Measurements from ENCODE around the gene PPAN. TPM values are rescaled to one million over a fixed set of nuclear protein-coding genes. Genes with fewer than 3 reads are reported as not detected.

PPAN gene
- total and polyA plus RNA-seq, 2 experiments from 2014 or later, result 44.2 to 47.0 TPM

- no peak overlapping the region for H3K4me3 ChIP-seq
- peaks cover 32% of the 10 kb centered on the region for H3F3A ChIP-seq (ENCODE audit: insufficient read depth)
- 10 to 12% methylated on average over 6 of the region's 6 CpGs for WGBS, 2 experiments (ENCODE audit: low coverage in 1 of 2, low lambda C conversion rate in 2 of 2, missing lambda C conversion rate in 2 of 2)
- H3K36me3 ChIP-seq (ENCODE audit: low read depth), result peaks cover 6% of the 10 kb centered on the region; the same call in 1 of the 2 replicates
- no peaks in the 10 kb centered on the region for H3K9me2 ChIP-seq (ENCODE audit: insufficient read depth)
- H4K20me1 ChIP-seq (ENCODE audit: insufficient read depth), result no peaks in the 10 kb centered on the region
- H3K27me3 ChIP-seq (replicated peaks; ENCODE audit: insufficient read depth), result no peaks in the 10 kb centered on the region
- H3K4me1 ChIP-seq (ENCODE audit: insufficient read depth), result peaks cover 14% of the 10 kb centered on the region
- H3K9ac ChIP-seq, result peak overlapping the region; percentile 96
- H3K27ac ChIP-seq, result peak overlapping the region; percentile 91
- in situ Hi-C loops (cut with MboI), result no loop called here
- H3K79me2 ChIP-seq (ENCODE audit: insufficient read depth), result peaks cover 26% of the 10 kb centered on the region
- peak; percentile 86 for DNase-seq
- peak overlapping the region; percentile 93 for H3K4me2 ChIP-seq (ENCODE audit: unreplicated experiment)
- TF ChIP-seq EZH2phosphoT487 (IDR thresholded peaks at IDR 0.05; ENCODE audit: insufficient read depth, low read depth), result no peak
- no peak for TF ChIP-seq EZH2 (IDR thresholded peaks at IDR 0.05; ENCODE audit: insufficient read depth, poor library complexity, severe bottlenecking)
- H3K9me3 ChIP-seq (ENCODE audit: low read depth), result no peaks in the 10 kb centered on the region
- no peak overlapping the region for H2AFZ ChIP-seq
These were observed 15.9 kb downstream of the PPAN start for GRCh38 chr19:10122045-10122444.

DNA sequence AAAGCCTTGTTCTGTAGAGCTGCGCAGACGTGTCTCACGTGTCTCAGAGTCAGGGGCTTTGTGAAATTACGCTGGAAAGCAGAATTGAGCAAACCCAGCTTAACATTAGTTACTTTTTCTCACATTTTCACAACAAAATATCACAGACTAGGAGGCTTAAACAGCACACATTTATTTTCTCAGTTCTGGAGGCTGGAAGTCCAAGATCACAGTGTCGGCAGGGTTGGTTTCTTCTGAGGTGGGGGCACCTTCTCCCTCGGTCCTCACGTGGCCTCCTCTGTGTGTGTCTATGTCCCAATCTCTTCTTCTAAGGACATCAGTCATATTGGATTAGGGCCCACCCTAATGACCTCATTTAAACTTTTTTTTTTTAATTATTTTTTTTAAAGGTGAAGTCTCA is 18.3 kb downstream of the PPAN start:
- Histone ChIP-seq H3F3A (ENCODE audit: insufficient read depth) (peaks cover 28% of the 10 kb centered on the region), H3K9me3 (ENCODE audit: low read depth) (no peaks in the 10 kb centered on the region), H3K9me2 (ENCODE audit: insufficient read depth) (no peaks in the 10 kb centered on the region), H3K36me3 (ENCODE audit: low read depth) (no peaks in the 10 kb centered on the region), H3K27me3 (replicated peaks; ENCODE audit: insufficient read depth) (no peaks in the 10 kb centered on the region), H3K79me2 (ENCODE audit: insufficient read depth) (peaks cover 2% of the 10 kb centered on the region), H3K4me1 (ENCODE audit: insufficient read depth) (peaks cover 14% of the 10 kb centered on the region), H3K27ac (no peak overlapping the region), H3K4me2 (ENCODE audit: unreplicated experiment) (no peak overlapping the region), H3K4me3 (no peak overlapping the region), H3K9ac (no peak overlapping the region), H4K20me1 (ENCODE audit: insufficient read depth) (no peaks in the 10 kb centered on the region), H2AFZ (no peak overlapping the region)
- no peak for DNase-seq
- no peak for TF ChIP-seq EZH2phosphoT487 (IDR thresholded peaks at IDR 0.05; ENCODE audit: insufficient read depth, low read depth)
- no peak for TF ChIP-seq EZH2 (IDR thresholded peaks at IDR 0.05; ENCODE audit: insufficient read depth, poor library complexity, severe bottlenecking)
- WGBS, 2 experiments (ENCODE audit: low coverage in 1 of 2, low lambda C conversion rate in 2 of 2, missing lambda C conversion rate in 2 of 2), result 90 to 94% methylated on average over 7 of the region's 7 CpGs
- in situ Hi-C loops (cut with MboI), result no loop called here

- Histone ChIP-seq H3K27ac (no peak overlapping the region), H3K4me1 (ENCODE audit: insufficient read depth) (peaks cover 13% of the 10 kb centered on the region), H3K9ac (no peak overlapping the region), H3K9me3 (ENCODE audit: low read depth) (no peaks in the 10 kb centered on the region), H3K4me3 (no peak overlapping the region), H3K27me3 (replicated peaks; ENCODE audit: insufficient read depth) (no peaks in the 10 kb centered on the region), H4K20me1 (ENCODE audit: insufficient read depth) (no peaks in the 10 kb centered on the region), H2AFZ (no peak overlapping the region), H3K9me2 (ENCODE audit: insufficient read depth) (no peaks in the 10 kb centered on the region), H3K79me2 (ENCODE audit: insufficient read depth) (no peaks in the 10 kb centered on the region), H3K36me3 (ENCODE audit: low read depth) (peaks cover 3% of the 10 kb centered on the region; the same call in 1 of the 2 replicates), H3F3A (ENCODE audit: insufficient read depth) (peaks cover 24% of the 10 kb centered on the region), H3K4me2 (ENCODE audit: unreplicated experiment) (no peak overlapping the region)
- in situ Hi-C loops (cut with MboI), result no loop called here
- 81 to 87% methylated on average over 4 of the region's 4 CpGs for WGBS, 2 experiments (ENCODE audit: low coverage in 1 of 2, low lambda C conversion rate in 2 of 2, missing lambda C conversion rate in 2 of 2)
- no peak for DNase-seq
- no peak for TF ChIP-seq EZH2phosphoT487 (IDR thresholded peaks at IDR 0.05; ENCODE audit: insufficient read depth, low read depth)
- no peak for TF ChIP-seq EZH2 (IDR thresholded peaks at IDR 0.05; ENCODE audit: insufficient read depth, poor library complexity, severe bottlenecking)
These were observed 20.1 kb downstream of the PPAN start for GRCh38 chr19:10126213-10126639.

GRCh38 chr19:10132905-10133304 is 26.7 kb downstream of the PPAN start:
- in situ Hi-C loops (cut with MboI), result no loop called here
- Histone ChIP-seq H2AFZ (no peak overlapping the region), H3K4me3 (no peak overlapping the region), H3K9ac (no peak overlapping the region), H3K79me2 (ENCODE audit: insufficient read depth) (no peaks in the 10 kb centered on the region), H3K9me2 (ENCODE audit: insufficient read depth) (no peaks in the 10 kb centered on the region), H3F3A (ENCODE audit: insufficient read depth) (peaks cover 27% of the 10 kb centered on the region), H3K4me1 (ENCODE audit: insufficient read depth) (peaks cover 13% of the 10 kb centered on the region), H3K27ac (no peak overlapping the region), H3K27me3 (replicated peaks; ENCODE audit: insufficient read depth) (no peaks in the 10 kb centered on the region), H3K36me3 (ENCODE audit: low read depth) (peaks cover 3% of the 10 kb centered on the region; the same call in 1 of the 2 replicates), H4K20me1 (ENCODE audit: insufficient read depth) (no peaks in the 10 kb centered on the region), H3K4me2 (ENCODE audit: unreplicated experiment) (no peak overlapping the region), H3K9me3 (ENCODE audit: low read depth) (no peaks in the 10 kb centered on the region)
- TF ChIP-seq EZH2 (IDR thresholded peaks at IDR 0.05; ENCODE audit: insufficient read depth, poor library complexity, severe bottlenecking), result no peak
- no peak for DNase-seq
- 88 to 91% methylated on average over 7 of the region's 7 CpGs for WGBS, 2 experiments (ENCODE audit: low coverage in 1 of 2, low lambda C conversion rate in 2 of 2, missing lambda C conversion rate in 2 of 2)

- peaks cover 27% of the 10 kb centered on the region for H3F3A ChIP-seq (ENCODE audit: insufficient read depth)
- TF ChIP-seq EZH2 (IDR thresholded peaks at IDR 0.05; ENCODE audit: insufficient read depth, poor library complexity, severe bottlenecking), result no peak
- no peak for TF ChIP-seq EZH2phosphoT487 (IDR thresholded peaks at IDR 0.05; ENCODE audit: insufficient read depth, low read depth)
- H3K9ac ChIP-seq, result no peak overlapping the region
- no peaks in the 10 kb centered on the region for H3K9me3 ChIP-seq (ENCODE audit: low read depth)
- WGBS, 2 experiments (ENCODE audit: low coverage in 1 of 2, low lambda C conversion rate in 2 of 2, missing lambda C conversion rate in 2 of 2), result 94 to 96% methylated on average over 11 of the region's 11 CpGs
- H3K4me2 ChIP-seq (ENCODE audit: unreplicated experiment), result no peak overlapping the region
- no peaks in the 10 kb centered on the region for H3K27me3 ChIP-seq (replicated peaks; ENCODE audit: insufficient read depth)
- no peak overlapping the region for H3K4me3 ChIP-seq
- H3K36me3 ChIP-seq (ENCODE audit: low read depth), result peaks cover 3% of the 10 kb centered on the region; the same call in 1 of the 2 replicates
- no peak overlapping the region for H2AFZ ChIP-seq
- in situ Hi-C loops (cut with MboI), result no loop called here
- H3K4me1 ChIP-seq (ENCODE audit: insufficient read depth), result peaks cover 13% of the 10 kb centered on the region
- H3K9me2 ChIP-seq (ENCODE audit: insufficient read depth), result no peaks in the 10 kb centered on the region
- no peak for DNase-seq
- no peak overlapping the region for H3K27ac ChIP-seq
- H3K79me2 ChIP-seq (ENCODE audit: insufficient read depth), result no peaks in the 10 kb centered on the region
- no peaks in the 10 kb centered on the region for H4K20me1 ChIP-seq (ENCODE audit: insufficient read depth)
These were observed 27.4 kb downstream of the PPAN start for GRCh38 chr19:10133596-10133995.
